Activated gamma-delta T cell treated with anti-CD3 and anti-CD28 coated beads, Interleukin-2, amount 50 U/mL, for 16 hours (primary cell): ENCODE data around the gene BRD4.
"Not testable (repeated sequence)": the region's sequence is repeated elsewhere in the genome, so short reads cannot be mapped to it uniquely, and the experiment has no call there.

ENCODE experiments used
- DNase-seq: peaks from one replicate; pipeline ENCODE4 v3.0.0-alpha.2; 2020; ENCODE audit warnings: low read depth

BRD4 gene

DNA sequence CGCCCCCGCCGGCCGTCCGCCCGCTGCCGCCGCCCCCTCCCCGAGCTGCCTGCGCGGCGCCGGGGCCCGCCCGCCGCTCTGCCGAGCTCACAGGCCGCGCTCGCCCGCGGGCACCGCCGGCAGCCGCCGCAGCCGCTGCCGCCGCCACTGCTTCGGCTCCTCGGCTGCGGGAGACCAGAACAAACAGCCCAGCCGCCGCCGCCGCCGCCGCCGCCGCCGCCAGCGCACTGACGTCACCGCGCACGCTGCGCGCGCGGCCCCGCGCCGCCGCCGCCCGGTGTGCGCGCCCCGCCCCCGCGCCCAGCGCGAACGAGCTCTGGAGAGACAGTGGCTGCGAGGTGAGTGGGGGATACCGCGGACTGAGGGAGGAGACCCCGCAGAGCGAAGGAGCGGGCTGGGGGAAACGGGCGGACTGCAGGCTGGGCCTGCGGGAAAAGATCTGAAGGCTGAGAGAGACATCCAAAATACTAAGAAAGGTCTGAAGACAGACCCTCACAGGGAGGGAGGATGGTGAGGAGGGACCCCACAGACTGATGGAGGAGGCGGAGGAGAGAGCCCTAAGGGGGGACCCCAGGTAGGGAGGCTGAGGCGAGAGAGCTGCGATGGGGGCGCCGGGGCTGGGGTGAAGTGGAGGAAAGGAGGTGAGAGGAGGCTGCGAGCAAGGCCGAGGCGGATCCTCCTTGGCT is at the start of gene BRD4:
BRD4 (minus strand) TSS at position 229 of the 686 bp plus-strand sequence. CDS start 59,440 bp downstream, outside the sequence.
- peak; percentile 61 for DNase-seq

DNA sequence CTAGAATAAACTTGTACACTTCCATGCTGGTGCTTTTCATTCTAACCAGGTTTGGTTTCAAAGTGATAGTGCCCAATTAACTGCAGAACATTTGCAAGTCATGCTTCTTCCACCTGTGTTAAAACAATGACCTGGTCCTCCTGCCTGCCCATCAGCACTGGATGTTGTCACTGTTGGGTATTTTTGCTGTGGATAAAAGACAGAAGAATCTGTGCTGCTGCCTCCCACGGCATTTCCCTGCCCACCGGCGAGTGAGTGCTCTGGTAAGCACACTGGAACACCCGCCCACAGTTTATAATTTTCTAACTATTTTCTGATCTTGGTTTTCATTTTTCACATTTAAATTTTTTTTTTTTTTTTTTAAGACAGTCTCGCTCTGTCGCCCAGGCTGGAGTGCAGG is 49.5 kb upstream of the BRD4 start:
- DNase-seq: no peak

DNA sequence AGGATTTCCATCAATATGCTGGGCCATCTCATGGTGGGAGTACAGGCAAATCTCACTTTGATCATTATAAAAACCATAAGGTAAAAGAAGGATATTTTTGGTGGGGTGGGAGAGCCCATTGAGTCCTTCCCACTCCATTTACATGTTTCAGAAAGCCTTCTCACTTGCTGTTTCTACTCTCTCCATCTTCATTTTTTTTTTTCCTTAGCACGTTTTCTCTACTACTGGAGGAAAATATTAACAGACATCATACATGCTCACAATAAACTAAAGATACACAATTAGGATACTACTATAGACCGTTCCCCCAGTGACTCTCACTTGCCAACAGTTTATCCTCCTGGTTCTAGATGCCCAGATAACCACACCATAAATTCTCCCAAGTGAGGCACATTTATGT is 49.1 kb upstream of the BRD4 start:
- DNase-seq: no peak

DNA sequence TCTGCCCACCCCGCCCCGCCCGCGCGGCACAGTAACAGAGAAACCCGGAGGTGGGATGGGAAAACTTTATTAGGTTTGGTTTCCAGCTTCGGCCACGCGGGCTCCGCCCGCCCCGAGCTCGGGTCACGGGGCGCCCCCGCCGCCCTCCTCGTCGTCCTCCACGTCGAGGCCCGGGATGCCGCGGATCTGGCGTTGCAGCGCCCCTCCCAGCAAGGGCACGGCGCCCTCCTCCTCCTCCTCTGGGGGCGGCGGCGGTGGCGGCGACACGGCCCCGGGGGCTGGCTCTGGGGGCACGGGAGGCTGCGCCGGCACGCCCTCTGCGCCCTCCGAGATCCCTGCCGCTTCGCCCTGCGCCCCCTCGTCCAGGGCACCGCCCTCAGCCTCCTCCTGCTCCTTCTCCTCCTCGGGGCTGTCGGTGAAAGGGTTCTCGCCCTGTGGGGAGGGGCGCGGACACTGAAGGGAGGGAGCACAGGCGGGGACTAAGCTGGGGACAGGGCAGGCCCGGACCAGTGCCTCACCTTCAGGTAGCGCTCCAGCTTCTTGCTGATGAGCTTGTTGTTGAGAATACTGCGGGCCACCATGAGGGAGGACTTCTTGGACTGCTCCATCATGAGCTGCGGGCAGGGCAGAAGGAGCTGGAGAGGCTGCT is 47.8 kb upstream of the BRD4 start:
- no peak for DNase-seq

DNA sequence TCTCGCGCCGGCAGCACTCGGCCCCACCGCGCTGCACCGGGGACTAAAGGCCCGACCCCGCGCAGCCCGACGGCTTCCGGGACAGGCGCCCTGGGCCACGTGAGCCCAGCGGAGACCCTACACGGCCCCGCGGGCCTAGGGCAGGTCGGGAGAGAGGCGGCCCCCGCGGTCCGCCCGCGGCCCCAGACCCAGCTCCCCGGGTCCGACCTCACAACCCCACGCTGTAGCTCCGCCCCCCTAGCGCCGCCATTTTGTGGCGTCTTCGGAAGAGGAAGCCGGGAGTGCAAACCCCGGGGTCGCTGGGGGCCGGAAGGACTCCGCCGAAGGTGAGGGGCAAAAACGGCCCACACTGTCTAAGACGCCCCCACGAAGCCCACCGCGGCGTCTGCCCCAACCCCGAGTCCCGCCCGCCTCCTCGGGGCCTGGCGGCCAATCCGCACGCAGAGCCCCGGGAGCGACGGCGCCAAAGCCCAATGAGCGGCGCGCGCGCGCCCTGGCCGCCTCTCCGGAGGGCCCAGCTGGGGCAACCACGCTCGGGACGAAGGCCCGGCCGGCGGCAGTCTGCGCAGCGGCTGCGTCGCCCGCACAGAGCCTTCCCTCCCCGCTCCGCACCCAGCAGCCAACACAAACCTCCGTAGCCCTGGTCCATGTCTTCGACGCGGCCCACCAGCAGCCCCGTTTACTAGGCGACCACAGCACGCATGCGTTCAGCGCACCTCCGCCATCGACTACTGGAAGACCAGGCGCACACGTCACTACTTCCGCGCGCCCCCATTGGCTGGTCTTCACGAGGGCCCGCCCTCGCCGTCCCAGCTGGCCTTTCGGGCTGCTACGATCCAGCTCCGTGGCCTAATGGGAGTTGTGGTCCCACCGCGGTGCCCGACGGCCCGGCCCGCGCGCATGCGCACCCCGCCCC is 47.0 kb upstream of the BRD4 start, which contains the start of gene AKAP8:
AKAP8 (minus strand) TSS at position 705 of the 916 bp plus-strand sequence; CDS start at position 649, 56 bp downstream.
- peak; percentile 97 for DNase-seq

DNA sequence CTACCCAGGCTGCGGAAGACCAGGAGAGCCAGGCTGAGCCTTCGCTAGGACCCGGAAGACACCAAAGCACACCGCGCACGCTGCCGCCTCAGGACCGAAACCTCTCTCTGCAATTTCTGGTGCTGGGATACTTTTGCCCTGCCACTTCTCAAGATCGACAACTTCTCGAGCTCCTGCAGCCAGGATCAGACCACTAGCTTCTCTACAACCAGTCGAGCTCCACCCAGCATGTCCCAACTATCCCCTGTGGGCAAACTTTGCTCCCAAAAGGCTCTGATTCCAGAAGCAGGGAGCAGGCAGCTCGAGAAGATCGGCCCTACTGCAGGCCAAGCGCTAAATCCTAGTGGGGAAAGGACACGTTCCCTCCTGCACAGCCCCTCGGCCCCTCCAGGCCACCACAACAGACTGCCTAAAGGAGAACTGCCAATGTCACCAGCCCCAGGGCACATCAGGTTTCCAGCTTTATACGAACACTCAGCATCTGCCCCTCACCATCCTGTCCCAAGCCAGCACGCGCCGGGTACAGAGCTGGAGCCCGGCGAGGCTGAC is 46.3 kb upstream of the BRD4 start:
- DNase-seq: no peak

DNA sequence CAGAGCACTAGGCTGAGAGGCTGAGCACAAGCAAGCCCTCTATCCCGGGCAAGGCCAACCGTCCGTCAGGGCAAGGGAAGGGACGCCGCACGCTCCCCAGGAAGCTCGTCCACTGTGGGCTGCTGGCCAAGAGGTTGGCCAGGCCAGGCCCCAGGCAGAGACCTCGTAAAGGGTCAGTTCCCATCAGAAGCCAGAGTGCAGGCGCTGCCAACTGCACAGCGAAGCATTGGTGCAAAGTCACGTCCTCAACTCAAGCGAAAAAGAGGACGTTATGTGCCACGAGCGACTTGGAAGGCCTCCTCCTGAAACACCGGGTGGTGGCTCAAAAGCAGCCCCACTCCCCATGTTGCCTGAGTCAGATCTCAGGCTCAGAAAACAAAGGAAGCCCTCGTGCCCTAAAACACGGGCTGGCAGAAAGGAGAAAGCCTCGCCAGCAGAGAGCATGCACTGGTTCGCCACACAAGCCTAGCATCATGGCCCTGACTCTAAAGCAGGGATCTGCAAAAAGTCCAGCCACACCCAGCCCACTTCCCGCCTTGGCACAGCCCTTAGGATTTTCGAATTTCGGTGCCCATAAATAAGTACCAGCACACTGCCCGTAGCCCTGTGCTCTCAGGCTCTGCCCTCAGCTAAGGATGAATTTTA is 42.6 kb upstream of the BRD4 start:
- no peak for DNase-seq

DNA sequence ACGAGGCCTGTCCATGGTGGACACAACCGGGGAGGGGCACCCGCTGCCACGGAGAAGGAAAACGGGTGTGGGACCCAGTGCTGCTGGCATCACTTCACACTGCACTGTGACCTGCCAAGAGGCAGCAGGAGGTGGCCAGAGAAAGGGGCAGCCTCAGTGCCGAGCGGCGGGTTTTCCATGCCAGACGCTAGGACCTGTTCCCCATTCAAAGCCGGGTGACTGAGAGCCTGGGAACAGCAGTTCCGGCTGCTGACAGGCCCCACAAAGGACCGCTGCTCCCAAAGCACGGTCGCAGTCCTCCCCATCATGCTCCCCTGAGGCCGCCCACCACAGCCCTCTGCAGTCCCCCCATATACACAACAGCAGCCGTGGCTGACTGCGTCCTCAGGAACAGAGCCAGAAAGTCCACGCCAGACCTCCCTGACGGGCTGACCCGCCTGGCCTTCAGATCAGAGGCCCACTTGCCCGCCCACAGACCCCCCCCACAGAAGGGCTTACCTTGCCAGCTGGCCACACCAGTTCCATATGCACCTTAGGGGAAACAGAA is 41.8 kb upstream of the BRD4 start:
- no peak for DNase-seq

DNA sequence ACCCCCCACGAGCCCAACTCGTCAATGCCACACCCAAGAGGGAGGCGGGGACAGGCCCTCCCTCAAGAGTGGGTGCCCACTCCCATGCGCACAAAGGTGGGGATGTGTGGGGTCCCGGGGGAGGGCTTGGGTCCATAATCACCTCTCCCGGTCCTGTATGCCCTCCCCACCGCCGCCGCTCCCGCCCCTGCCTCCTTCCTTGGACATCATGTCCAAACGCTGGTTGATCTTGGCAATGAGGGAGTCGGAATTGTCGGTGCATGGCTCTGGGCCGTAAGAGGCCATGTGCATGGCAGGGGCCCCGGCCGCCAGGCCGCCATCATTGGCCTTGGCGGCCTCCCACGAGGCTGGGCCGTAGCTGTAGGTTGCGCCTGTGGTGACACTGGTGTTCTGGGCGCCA is 41.3 kb upstream of the BRD4 start:
- DNase-seq: no peak

DNA sequence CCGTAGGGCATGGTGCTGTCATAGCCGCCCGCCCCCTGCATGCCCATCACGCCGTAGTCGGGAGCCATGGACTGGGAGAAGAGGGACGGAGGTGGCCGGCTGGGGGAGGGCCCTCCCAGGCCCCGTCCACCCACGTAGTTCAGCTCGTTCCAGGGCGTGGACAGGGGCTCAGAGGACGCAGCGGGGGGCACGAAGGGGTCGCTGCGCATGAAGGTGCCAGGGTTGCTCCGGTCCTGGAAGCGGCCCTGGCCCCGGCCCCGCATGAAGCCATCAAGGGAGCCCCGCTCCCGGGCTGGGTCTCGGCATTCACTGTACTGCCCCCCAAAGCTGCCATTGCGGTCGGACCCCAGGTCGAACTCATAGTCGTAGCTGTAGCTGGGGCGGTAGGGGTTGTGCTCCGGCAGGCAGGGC is 40.6 kb upstream of the BRD4 start:
- DNase-seq: no peak

DNA sequence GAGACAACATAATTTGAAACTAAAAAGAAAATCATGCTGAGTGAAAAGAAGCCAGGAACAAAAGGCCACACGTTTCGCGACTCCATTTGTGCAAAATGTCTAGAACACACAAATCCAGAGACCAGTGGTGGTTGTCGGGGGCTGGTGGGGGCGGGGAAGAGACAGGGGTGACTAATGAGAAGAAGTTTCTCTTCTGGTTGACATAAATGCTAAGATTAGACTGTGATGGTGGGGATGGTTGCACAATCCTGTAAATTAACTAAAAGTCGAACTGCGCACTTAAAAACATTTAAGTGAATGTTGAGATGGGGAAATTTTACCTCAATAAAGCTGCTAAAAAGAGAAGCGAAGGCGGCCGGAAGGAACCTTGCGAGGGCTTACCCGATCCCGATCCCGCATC is 40.1 kb upstream of the BRD4 start:
- no peak for DNase-seq

DNA sequence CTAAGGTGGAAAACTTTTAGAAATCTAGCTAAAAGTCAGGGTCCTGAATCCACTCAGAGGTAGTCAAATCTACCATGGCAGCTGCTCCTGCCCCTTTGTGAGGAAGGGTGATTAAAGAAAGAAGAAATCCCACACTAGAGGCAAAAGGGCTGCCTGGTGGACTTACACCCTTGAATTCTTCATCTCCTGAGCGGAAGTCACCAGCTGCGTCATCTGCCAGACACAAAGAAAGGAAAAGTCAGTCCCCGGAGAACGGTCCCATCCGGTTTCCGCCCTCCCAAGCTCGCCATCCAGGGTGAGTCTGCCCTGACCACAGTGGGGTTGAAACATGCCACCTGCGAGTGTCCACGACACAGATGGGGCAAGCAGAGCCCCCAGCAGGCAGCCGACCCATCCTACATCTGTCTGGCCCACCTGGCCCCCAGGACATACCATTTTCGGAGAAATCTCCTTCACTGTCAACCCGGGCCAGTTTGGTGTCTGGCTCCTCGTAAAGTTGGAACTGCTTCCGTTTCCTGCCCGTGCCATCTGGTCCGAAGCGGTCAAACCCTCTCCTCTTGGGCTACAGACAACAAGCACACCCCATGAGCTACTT is 39.5 kb upstream of the BRD4 start:
- no peak for DNase-seq

DNA sequence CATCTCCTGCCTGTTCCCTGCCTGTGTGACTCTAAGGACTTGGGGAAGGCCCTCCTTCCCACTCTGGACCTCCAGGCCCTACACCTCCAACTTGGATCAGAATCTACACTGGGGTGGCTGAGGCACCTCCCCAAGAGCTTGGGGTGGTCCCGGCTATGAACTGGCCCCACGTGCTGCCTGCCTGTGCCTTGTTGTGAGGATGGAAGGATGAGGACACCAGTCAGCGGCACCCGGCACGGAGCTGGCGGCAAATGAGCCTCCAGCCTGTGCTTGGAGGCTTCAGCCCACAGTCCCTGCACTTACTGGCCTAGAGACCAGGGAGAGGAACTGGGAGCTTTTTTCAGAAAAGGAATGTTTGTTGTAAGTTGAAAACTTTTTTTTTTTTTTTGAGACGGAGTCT is 38.8 kb upstream of the BRD4 start:
- DNase-seq: no peak

DNA sequence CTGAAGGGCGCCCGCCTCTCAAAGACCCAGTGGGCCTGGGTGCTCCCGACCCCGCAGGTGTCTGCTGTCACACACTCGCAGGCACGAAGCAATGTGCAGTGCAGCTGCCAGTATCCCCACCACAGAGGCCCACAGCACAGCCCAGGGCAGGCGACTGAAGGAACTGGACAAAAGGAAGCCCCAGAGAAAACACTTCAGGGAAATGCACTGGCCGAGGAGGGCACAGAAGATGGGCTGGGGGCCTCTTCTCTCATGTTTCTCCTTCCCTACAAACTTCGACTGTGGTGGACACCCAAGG is 37.2 kb upstream of the BRD4 start:
- no peak for DNase-seq

DNA sequence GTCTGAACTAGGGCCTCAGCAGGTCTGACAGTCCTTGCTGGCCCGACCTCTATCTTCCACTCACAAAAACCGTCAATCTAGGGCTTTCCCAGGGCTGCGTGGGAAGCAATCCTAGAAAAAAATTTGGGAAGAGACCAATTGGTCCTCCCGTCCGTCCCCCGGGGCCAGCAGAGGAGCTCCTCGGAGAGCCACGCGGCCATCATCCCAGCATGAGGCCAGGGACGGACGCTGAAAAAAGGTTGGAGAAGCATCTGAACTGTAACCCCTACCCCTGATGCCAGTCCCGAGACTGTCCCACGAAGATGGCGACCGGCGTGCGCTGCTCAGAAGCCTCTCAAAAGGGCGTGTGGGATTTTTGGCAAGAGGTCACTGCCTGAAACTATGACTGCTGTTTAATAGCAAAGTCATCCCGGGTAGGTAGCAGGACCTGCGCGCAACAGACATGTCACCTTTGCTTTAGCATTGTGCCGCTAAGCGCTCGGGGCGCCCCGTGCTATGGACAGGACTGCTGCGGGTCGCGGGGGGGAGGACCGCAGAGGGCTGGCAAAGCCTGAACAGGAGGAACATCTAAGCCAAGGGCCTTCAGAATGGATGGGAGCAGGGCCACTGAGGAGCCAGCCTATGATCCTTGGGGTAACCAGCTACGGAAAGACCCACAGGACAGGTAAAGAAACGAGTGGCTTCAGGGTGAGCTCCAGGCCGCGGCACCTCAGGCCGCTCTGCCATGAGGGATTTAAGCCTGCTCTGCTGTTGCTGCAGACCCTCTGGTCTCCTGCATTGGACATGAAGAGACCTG is 36.7 kb upstream of the BRD4 start:
- DNase-seq: no peak

DNA sequence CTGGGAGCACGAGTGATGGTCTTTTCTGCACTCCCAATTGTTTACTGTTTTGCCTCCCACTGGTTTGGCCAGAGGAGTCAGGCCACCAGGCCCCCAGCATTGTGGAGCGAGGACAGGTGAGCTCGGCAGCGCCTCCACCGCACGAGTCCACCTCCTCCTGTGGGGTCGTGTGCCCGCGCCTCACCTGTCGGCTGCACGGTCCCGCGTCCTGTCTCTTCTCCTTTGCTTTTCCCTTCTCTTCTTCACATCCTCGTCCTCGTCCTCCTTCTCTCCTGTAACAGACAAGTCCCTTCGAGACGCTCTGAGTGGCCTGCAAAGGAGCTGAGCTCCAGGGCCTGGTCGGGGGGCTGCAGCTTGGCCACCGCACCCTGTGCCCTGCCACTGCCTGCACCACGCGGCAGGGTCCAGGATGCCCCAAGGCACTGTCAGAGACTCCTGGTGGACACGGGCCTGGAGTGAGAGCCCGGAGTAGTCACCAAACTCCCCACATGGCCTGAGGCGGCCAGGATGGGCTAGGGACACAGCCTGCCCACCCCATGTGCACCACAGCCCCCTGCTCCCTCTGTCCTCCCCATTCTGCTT is 35.8 kb upstream of the BRD4 start:
- DNase-seq: no peak

DNA sequence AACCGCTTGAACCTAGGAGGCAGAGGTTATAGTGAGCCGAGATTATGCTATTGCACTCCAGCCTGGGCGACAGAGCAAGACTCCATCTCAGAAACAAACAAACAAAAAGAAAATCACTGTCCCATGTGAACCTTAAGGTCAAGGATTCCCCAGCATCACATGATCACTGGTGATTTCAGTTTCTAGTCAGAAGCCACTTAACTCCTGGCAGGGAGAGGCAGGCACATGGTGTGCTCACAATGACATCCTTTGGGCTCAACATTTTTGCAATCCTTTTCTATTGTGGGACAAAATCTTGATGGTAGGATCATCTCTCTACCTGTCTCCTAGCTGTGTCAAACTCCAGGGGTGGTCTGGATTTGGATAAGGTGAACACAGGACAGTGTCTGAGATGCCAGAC is 35.1 kb upstream of the BRD4 start:
- no peak for DNase-seq

DNA sequence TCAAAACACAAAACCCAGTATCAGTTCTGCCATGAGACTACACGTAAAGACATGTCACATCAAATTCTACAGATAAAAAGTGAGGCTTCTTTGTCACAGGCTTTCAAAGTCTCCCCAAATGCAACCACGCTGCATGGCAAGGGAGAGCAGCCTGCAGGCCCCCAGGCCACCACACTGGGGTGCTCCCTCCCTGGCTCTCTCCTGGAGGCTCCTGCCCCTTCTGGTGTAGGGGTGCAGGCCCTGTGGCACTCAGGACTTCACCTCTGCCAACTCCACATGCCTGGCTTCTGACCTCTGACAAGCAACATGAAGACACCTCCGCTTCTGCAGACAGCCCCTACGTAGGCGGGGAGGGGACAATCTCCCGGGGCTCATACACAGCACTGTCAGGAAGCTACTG is 32.9 kb upstream of the BRD4 start:
- DNase-seq: no peak

DNA sequence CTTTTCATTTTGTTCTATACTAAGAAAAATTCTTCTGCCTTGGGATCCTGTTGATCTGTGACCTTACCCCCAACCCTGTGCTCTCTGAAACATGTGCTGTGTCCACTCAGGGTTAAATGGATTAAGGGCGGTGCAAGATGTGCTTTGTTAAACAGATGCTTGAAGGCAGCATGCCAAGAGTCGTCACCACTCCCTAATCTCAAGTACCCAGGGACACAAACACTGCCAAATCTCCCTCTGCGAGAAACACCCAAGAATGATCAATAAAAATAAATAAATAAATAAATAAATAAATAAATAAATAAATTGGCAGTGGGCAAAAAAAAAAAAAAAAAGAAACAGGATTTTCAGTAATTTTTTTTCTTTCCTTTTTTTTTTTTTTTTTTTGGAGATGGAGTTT is 31.5 kb upstream of the BRD4 start:
- DNase-seq: not testable (repeated sequence)

DNA sequence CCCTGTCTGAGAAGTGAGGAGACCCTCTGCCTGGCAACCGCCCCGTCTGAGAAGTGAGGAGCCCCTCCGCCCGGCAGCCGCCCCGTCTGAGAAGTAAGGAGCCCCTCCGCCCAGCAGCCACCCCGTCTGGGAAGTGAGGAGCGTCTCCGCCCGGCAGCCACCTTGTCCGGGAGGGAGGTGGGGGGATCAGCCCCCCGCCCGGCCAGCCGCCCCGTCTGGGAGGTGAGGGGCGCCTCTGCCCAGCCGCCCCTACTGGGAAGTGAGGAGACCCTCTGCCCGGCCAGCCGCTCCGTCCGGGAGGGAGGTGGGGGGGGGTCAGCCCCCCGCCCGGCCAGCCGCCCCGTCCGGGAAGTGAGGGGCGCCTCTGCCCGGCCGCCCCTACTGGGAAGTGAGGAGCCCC is 30.7 kb upstream of the BRD4 start:
- DNase-seq: not testable (repeated sequence)
